Cardiac fibroblast (primary cell): ENCODE results near the gene NUDT1.

Experiments used
- DNase-seq, 2 donors: peaks; one replicate each; pipeline versions ENCODE4 v3.0.0 to v3.0.0-alpha.2; 2010; ENCODE audit warnings: low read depth in 2 of 2
- H3K4me3 ChIP-seq, 2 donors: replicated peaks in 1 of 2; 1 replicate in 1 of 2; 2 replicates in 1 of 2; pipeline ENCODE4 v1.5.1; 2011; ENCODE audit warnings: low read depth in 2 of 2, low read length in 2 of 2, mild to moderate bottlenecking in 2 of 2, moderate library complexity in 1 of 2
- CTCF ChIP-seq: IDR thresholded peaks from one replicate; pipeline ENCODE4 v1.5.1; 2011; ENCODE audit warnings: low read depth, mild to moderate bottlenecking, low read length, inconsistent platforms

The NUDT1 gene

GRCh38 chr7:2211926-2212325 lies 30.1 kb upstream of the NUDT1 start:
- H3K4me3 ChIP-seq = no peak overlapping the region
- TF ChIP-seq CTCF = no peak

GRCh38 chr7:2212906-2213305 lies 29.1 kb upstream of the NUDT1 start:
- TF ChIP-seq CTCF = no peak
- DNase-seq = no peak
- H3K4me3 ChIP-seq = no peak overlapping the region

More at GRCh38 chr7:2211926-2212325, 30.1 kb upstream of the NUDT1 start:
- DNase-seq = no peak

GRCh38 chr7:2213551-2214215 lies 28.3 kb upstream of the NUDT1 start:
- DNase-seq = no peak
- no peak overlapping the region for H3K4me3 ChIP-seq
- TF ChIP-seq CTCF = no peak

DNA sequence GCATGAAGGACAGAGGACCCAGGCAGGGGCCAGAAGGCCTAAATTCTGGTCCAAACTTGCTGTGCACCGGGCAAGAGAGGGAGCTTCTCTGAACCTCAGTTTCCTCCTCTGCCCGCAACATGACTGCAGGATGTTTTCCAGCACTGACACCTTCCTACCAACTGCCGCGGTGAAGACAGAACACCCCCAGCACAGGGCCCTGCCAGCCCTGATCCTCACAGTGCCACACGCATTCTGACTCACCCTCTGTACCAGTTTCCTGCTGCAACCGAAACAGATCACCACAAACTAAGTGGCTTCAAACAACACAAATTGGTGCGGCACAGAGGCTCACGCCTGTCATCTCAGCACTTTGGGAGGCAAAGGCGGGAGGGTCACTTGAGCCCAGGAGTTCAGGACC lies 27.4 kb upstream of the NUDT1 start:
- no peak for DNase-seq

GRCh38 chr7:2215851-2216250 lies 26.2 kb upstream of the NUDT1 start:
- H3K4me3 ChIP-seq = no peak overlapping the region
- no peak for TF ChIP-seq CTCF
- no peak for DNase-seq

More for the DNA sequence above, 27.4 kb upstream of the NUDT1 start:
- H3K4me3 ChIP-seq = no peak overlapping the region
- no peak for TF ChIP-seq CTCF

DNA sequence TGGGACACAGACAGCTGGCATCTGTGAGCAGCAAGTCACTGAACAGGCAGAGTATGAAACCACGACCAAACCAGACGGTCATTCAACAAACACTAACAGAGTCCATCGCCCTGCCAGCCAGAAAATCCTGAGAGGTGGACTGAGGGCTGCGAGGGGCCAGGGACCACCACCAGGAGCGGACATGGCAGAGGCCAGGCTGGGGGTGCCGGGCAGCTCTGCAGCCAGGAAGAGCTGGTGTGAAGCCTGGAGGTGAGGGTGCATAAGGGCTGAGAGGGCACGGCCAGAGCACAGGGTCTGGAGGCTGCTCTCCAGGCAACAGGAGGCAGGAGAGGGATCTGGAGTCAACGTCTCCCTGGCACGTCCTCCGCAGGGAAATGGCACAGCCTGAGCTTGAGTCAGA lies 24.8 kb upstream of the NUDT1 start:
- no peak for TF ChIP-seq CTCF
- no peak overlapping the region for H3K4me3 ChIP-seq
- DNase-seq = no peak
